ENCODE data around the gene EPHA8.

DNA sequence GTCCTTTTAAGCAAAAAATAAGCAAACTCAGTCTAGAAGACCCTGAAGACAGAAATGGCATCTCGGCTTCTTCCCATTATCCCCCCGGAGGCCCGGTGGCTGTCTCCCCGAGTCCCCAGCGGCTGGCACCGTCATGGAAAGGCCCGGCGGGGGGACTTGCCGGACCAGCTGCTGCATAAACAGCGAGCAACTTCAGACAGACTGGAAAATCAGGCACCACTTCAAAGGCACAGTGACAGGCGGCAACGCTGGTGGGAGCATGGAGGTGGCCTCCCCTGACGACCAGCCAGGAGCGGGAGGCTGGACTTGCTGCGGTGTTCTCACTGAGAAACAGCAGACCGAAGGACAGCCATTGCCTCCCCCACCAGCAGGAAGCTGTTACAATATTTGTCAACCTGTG lies 54.8 kb downstream of the EPHA8 start:
- TF ChIP-seq, protein P1, sequence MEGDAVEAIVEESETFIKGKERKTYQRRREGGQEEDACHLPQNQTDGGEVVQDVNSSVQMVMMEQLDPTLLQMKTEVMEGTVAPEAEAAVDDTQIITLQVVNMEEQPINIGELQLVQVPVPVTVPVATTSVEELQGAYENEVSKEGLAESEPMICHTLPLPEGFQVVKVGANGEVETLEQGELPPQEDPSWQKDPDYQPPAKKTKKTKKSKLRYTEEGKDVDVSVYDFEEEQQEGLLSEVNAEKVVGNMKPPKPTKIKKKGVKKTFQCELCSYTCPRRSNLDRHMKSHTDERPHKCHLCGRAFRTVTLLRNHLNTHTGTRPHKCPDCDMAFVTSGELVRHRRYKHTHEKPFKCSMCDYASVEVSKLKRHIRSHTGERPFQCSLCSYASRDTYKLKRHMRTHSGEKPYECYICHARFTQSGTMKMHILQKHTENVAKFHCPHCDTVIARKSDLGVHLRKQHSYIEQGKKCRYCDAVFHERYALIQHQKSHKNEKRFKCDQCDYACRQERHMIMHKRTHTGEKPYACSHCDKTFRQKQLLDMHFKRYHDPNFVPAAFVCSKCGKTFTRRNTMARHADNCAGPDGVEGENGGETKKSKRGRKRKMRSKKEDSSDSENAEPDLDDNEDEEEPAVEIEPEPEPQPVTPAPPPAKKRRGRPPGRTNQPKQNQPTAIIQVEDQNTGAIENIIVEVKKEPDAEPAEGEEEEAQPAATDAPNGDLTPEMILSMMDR (IDR thresholded peaks at IDR 0.05), result no peak
- no peak for TF ChIP-seq POLR2A (IDR thresholded peaks at IDR 0.05; ENCODE audit: low read depth)
